GM18517 (cell line): ENCODE measurements around the gene CRYBB3.

Experiments
- ATAC-seq: cut with Tn5 transposase; IDR thresholded peaks from one replicate; pipeline ENCODE4 v1.9.1; 2021; ENCODE audit warnings: mild to moderate bottlenecking, moderate library complexity; ENCODE audit not compliant: unreplicated experiment

CRYBB3 gene

GRCh38 chr22:25199731-25200520 lies at the start of gene CRYBB3:
TSS of gene CRYBB3 (plus strand) at chr22:25199858. CDS start at chr22:25201397, 1,539 bp downstream.
- ATAC-seq = no peak

GRCh38 chr22:25153961-25154666 lies 45.5 kb upstream of the CRYBB3 start:
- no peak for ATAC-seq

- ATAC-seq = no peak
These were observed 45.0 kb upstream of the CRYBB3 start for GRCh38 chr22:25154667-25154999.

GRCh38 chr22:25156736-25157135 lies 42.9 kb upstream of the CRYBB3 start:
- no peak for ATAC-seq

- ATAC-seq = no peak
These were observed 40.6 kb upstream of the CRYBB3 start for GRCh38 chr22:25159028-25159427.

GRCh38 chr22:25160120-25160996 lies 39.3 kb upstream of the CRYBB3 start:
- no peak for ATAC-seq

- no peak for ATAC-seq
These were observed 38.4 kb upstream of the CRYBB3 start for GRCh38 chr22:25161017-25161915.

GRCh38 chr22:25161916-25162530 lies 37.6 kb upstream of the CRYBB3 start:
- no peak for ATAC-seq

- ATAC-seq = no peak
These were observed 37.1 kb upstream of the CRYBB3 start for GRCh38 chr22:25162561-25162960.

- ATAC-seq = no peak
These were observed 33.9 kb upstream of the CRYBB3 start for GRCh38 chr22:25165785-25166184.

- ATAC-seq = no peak
These were observed 33.2 kb upstream of the CRYBB3 start for GRCh38 chr22:25166266-25167040.

GRCh38 chr22:25167082-25167481 lies 32.6 kb upstream of the CRYBB3 start:
- no peak for ATAC-seq

GRCh38 chr22:25167834-25168601 lies 31.6 kb upstream of the CRYBB3 start:
- ATAC-seq = no peak

- no peak for ATAC-seq
These were observed 30.2 kb upstream of the CRYBB3 start for GRCh38 chr22:25169278-25170031.

GRCh38 chr22:25170426-25170980 lies 29.2 kb upstream of the CRYBB3 start:
- ATAC-seq = no peak

- no peak for ATAC-seq
These were observed 27.5 kb upstream of the CRYBB3 start for GRCh38 chr22:25172153-25172552.

GRCh38 chr22:25174156-25174887 lies 25.3 kb upstream of the CRYBB3 start:
- no peak for ATAC-seq
